Trophoblast cell (in vitro differentiated cells and primary cell): ENCODE results near the gene STK16.
"Not testable (repeated sequence)": the region's sequence is repeated elsewhere in the genome, so short reads cannot be mapped to it uniquely, and the experiment has no call there.

Source experiments
- DNase-seq, 2 donors: peaks; one replicate each; pipeline ENCODE4 v3.0.0-alpha.2; 2016
- H2AFZ ChIP-seq: 2 replicates; pipeline ENCODE4 v1.6.1; 2013; ENCODE audit warnings: low read length, moderate library complexity, mild to moderate bottlenecking; ENCODE audit not compliant: insufficient read depth, poor library complexity
- H2AK5ac ChIP-seq: 2 replicates; pipeline ENCODE4 v1.6.1; 2013; ENCODE audit warnings: mild to moderate bottlenecking, low read length
- H2BK120ac ChIP-seq: 2 replicates; pipeline ENCODE4 v1.6.1; 2013; ENCODE audit warnings: low read length, mild to moderate bottlenecking, moderate library complexity; ENCODE audit not compliant: insufficient read depth, poor library complexity
- H2BK12ac ChIP-seq: 2 replicates; pipeline ENCODE4 v1.6.1; 2013; ENCODE audit warnings: mild to moderate bottlenecking, low read length, moderate library complexity
- H2BK5ac ChIP-seq: 2 replicates; pipeline ENCODE4 v1.6.1; 2013; ENCODE audit warnings: low read length, low read depth, moderate library complexity, mild to moderate bottlenecking; ENCODE audit not compliant: poor library complexity
- H3K14ac ChIP-seq: 2 replicates; pipeline ENCODE4 v1.6.1; 2013; ENCODE audit warnings: mild to moderate bottlenecking, low read length
- H3K18ac ChIP-seq: 2 replicates; pipeline ENCODE4 v1.6.1; 2013; ENCODE audit warnings: mild to moderate bottlenecking, low read length
- H3K23ac ChIP-seq: 2 replicates; pipeline ENCODE4 v1.6.1; 2013; ENCODE audit warnings: low read length
- H3K27ac ChIP-seq: 2 replicates; pipeline ENCODE4 v1.5.1; 2013; ENCODE audit warnings: low read depth, mild to moderate bottlenecking, inconsistent platforms, low read length, moderate library complexity
- H3K27me3 ChIP-seq: 2 replicates; pipeline ENCODE4 v1.6.1; 2013; ENCODE audit warnings: inconsistent platforms, mild to moderate bottlenecking, low read length, moderate library complexity; ENCODE audit not compliant: insufficient read depth
- H3K36me3 ChIP-seq, 2 experiments: 1 replicate in 1 of 2; 2 replicates in 1 of 2; pipeline ENCODE4 v1.6.1; 2013; ENCODE audit warnings: low read length in 2 of 2, mild to moderate bottlenecking in 2 of 2, moderate library complexity in 1 of 2; ENCODE audit not compliant: insufficient read depth in 2 of 2, control insufficient read depth in 1 of 2
- H3K4ac ChIP-seq: 2 replicates; pipeline ENCODE4 v1.6.1; 2013; ENCODE audit warnings: low read depth, mild to moderate bottlenecking, low read length, moderate library complexity
- H3K4me1 ChIP-seq, 2 experiments: 1 replicate in 1 of 2; 2 replicates in 1 of 2; pipeline ENCODE4 v1.6.1; 2013; ENCODE audit warnings: low read length in 2 of 2, mild to moderate bottlenecking in 2 of 2, moderate library complexity in 1 of 2; ENCODE audit not compliant: insufficient read depth in 2 of 2, control insufficient read depth in 1 of 2
- H3K4me2 ChIP-seq: 2 replicates; pipeline ENCODE4 v1.6.1; 2013; ENCODE audit warnings: inconsistent platforms, mild to moderate bottlenecking, low read length, moderate library complexity
- H3K4me3 ChIP-seq: 2 replicates; pipeline ENCODE4 v1.5.1; 2013; ENCODE audit warnings: mild to moderate bottlenecking, low read depth, low read length, inconsistent platforms
- H3K79me1 ChIP-seq: one replicate; pipeline ENCODE4 v1.6.1; 2013; ENCODE audit warnings: low read length
- H3K79me2 ChIP-seq: 2 replicates; pipeline ENCODE4 v1.6.1; 2013; ENCODE audit warnings: low read length, mild to moderate bottlenecking; ENCODE audit not compliant: control insufficient read depth, insufficient read depth, poor library complexity
- H3K9ac ChIP-seq: 2 replicates; pipeline ENCODE4 v1.6.1; 2013; ENCODE audit warnings: mild to moderate bottlenecking, low read length
- H3K9me3 ChIP-seq: 2 replicates; pipeline ENCODE4 v1.6.1; 2013; ENCODE audit warnings: low read depth, mild to moderate bottlenecking, control low read depth, inconsistent platforms, low read length; ENCODE audit not compliant: insufficient read depth
- H4K12ac ChIP-seq: 2 replicates; pipeline ENCODE4 v1.6.1; 2013; ENCODE audit warnings: low read depth, mild to moderate bottlenecking, low read length, moderate library complexity
- H4K8ac ChIP-seq: 2 replicates; pipeline ENCODE4 v1.6.1; 2013; ENCODE audit warnings: low read depth, mild to moderate bottlenecking, low read length, moderate library complexity
- H4K91ac ChIP-seq: one replicate; pipeline ENCODE4 v1.6.1; 2013; ENCODE audit warnings: low read depth, mild to moderate bottlenecking, low read length, moderate library complexity
- WGBS: extraction: QIAGEN DNeasy Blood & Tissue Kit; methylation state at CpG from one replicate; pipeline ENCODE4 v1.1.7; 2013; ENCODE audit warnings: missing lambda C conversion rate; ENCODE audit not compliant: insufficient read length, insufficient coverage; ENCODE audit errors: extremely low coverage; 5-methylcytosine and 5-hydroxymethylcytosine counted together

Gene STK16

GRCh38 chr2:219200502-219201326, 44.6 kb upstream of the STK16 start:
- not testable (repeated sequence) for H3K4ac ChIP-seq, H4K12ac ChIP-seq, H2BK5ac ChIP-seq, H4K91ac ChIP-seq, H3K79me2 ChIP-seq, H3K9ac ChIP-seq, H3K36me3 ChIP-seq, H3K4me3 ChIP-seq, H2AK5ac ChIP-seq, H3K79me1 ChIP-seq, H3K4me1 ChIP-seq, H3K27ac ChIP-seq, H3K14ac ChIP-seq, DNase-seq, H2BK12ac ChIP-seq, H2AFZ ChIP-seq, H4K8ac ChIP-seq, H3K23ac ChIP-seq, H3K4me2 ChIP-seq, H3K27me3 ChIP-seq, H3K18ac ChIP-seq, H3K9me3 ChIP-seq, H2BK120ac ChIP-seq
- no CpG with 5 or more reads among the region's 26 CpGs for WGBS

- WGBS: no CpG with 5 or more reads among the region's 21 CpGs
- not testable (repeated sequence) for H3K23ac ChIP-seq, H2BK12ac ChIP-seq, H3K18ac ChIP-seq, H3K36me3 ChIP-seq, H3K9ac ChIP-seq, H3K79me2 ChIP-seq, H3K9me3 ChIP-seq, H2AFZ ChIP-seq, H3K27ac ChIP-seq, H3K4me1 ChIP-seq, H2BK5ac ChIP-seq, H2AK5ac ChIP-seq, H3K4me2 ChIP-seq, H2BK120ac ChIP-seq, H3K27me3 ChIP-seq, H3K4ac ChIP-seq, H3K4me3 ChIP-seq, H4K91ac ChIP-seq, H4K12ac ChIP-seq, H4K8ac ChIP-seq, H3K79me1 ChIP-seq, H3K14ac ChIP-seq, DNase-seq
Observed at GRCh38 chr2:219201331-219201730, 43.9 kb upstream of the STK16 start.

- Histone ChIP-seq H3K4me3 (no peak overlapping the region), H4K91ac (no peak overlapping the region), H3K4ac (no peak overlapping the region), H2BK120ac (no peak overlapping the region), H3K79me1 (peaks cover 5% of the 10 kb centered on the region), H4K12ac (no peak overlapping the region), H2BK12ac (no peak overlapping the region), H2AK5ac (no peak overlapping the region), H4K8ac (no peak overlapping the region), H3K27me3 (no peaks in the 10 kb centered on the region), H3K36me3 (peaks cover 16 to 17% of the 10 kb centered on the region in 2 experiments), H3K9ac (no peak overlapping the region), H3K9me3 (no peaks in the 10 kb centered on the region), H3K79me2 (peaks cover 5% of the 10 kb centered on the region), H2AFZ (no peak overlapping the region), H3K23ac (no peak overlapping the region), H3K27ac (no peak overlapping the region), H3K18ac (no peak overlapping the region), H3K4me1 (peaks cover 2 to 4% of the 10 kb centered on the region in 2 experiments), H2BK5ac (no peak overlapping the region), H3K4me2 (no peak overlapping the region), H3K14ac (no peak overlapping the region)
- WGBS: no CpG with 5 or more reads among the region's 7 CpGs
- no peak for DNase-seq
Observed at GRCh38 chr2:219204425-219205164, 40.7 kb upstream of the STK16 start.

- WGBS: no CpG with 5 or more reads among the region's 5 CpGs
- no peak overlapping the region for H2BK5ac ChIP-seq
- no peak overlapping the region for H4K8ac ChIP-seq
Observed at GRCh38 chr2:219205165-219205538, 40.1 kb upstream of the STK16 start.

More at GRCh38 chr2:219205165-219205538, 40.1 kb upstream of the STK16 start:
- Histone ChIP-seq H3K23ac (no peak overlapping the region), H2AFZ (no peak overlapping the region), H3K27me3 (no peaks in the 10 kb centered on the region), H3K79me1 (peaks cover 5% of the 10 kb centered on the region), H4K91ac (no peak overlapping the region), H3K9me3 (no peaks in the 10 kb centered on the region), H2BK12ac (no peak overlapping the region), H3K4ac (no peak overlapping the region), H3K4me1 (peaks cover 2 to 4% of the 10 kb centered on the region in 2 experiments), H3K79me2 (peaks cover 5% of the 10 kb centered on the region), H3K4me3 (no peak overlapping the region), H2BK120ac (no peak overlapping the region), H4K12ac (no peak overlapping the region), H3K27ac (no peak overlapping the region), H3K14ac (no peak overlapping the region), H3K36me3 (peaks cover 21% of the 10 kb centered on the region in 2 experiments), H2AK5ac (no peak overlapping the region), H3K9ac (no peak overlapping the region), H3K18ac (no peak overlapping the region), H3K4me2 (no peak overlapping the region)
- DNase-seq: no peak
